H9 (cell line): ENCODE measurements around the gene KLHL33. TPM values are rescaled to one million over a fixed set of nuclear protein-coding genes. Genes with fewer than 3 reads are reported as not detected.

Experiments used
- DNase-seq: peaks from one replicate; pipeline ENCODE4 v3.0.0-alpha.2; 2017
- H2AFZ ChIP-seq: one replicate; pipeline ENCODE4 v1.6.1; 2013; ENCODE audit warnings: mild to moderate bottlenecking, low read length, control low read depth, moderate library complexity
- H2AK5ac ChIP-seq: 2 replicates; pipeline ENCODE4 v1.6.1; 2013; ENCODE audit warnings: low read length, control low read depth, mixed read lengths; ENCODE audit not compliant: insufficient read length
- H2BK120ac ChIP-seq: one replicate; pipeline ENCODE4 v1.6.1; 2013; ENCODE audit warnings: low read depth, mild to moderate bottlenecking, low read length, control low read depth, inconsistent platforms; ENCODE audit not compliant: poor library complexity, severe bottlenecking
- H2BK12ac ChIP-seq: 2 replicates; pipeline ENCODE4 v1.6.1; 2013; ENCODE audit warnings: low read length, control low read depth, mixed read lengths, low read depth; ENCODE audit not compliant: insufficient read length
- H2BK15ac ChIP-seq: 2 replicates; pipeline ENCODE4 v1.6.1; 2013; ENCODE audit warnings: low read depth, low read length, control low read depth
- H2BK20ac ChIP-seq: one replicate; pipeline ENCODE4 v1.6.1; 2013; ENCODE audit warnings: low read depth, mild to moderate bottlenecking, low read length, control low read depth, inconsistent platforms; ENCODE audit not compliant: poor library complexity, severe bottlenecking
- H2BK5ac ChIP-seq: 2 replicates; pipeline ENCODE4 v1.6.1; 2013; ENCODE audit warnings: low read length, control low read depth, mixed read lengths; ENCODE audit not compliant: insufficient read length
- H3K14ac ChIP-seq: 2 replicates; pipeline ENCODE4 v1.6.1; 2013; ENCODE audit warnings: low read length, control low read depth; ENCODE audit not compliant: insufficient read depth
- H3K18ac ChIP-seq: 2 replicates; pipeline ENCODE4 v1.6.1; 2013; ENCODE audit warnings: low read depth, mild to moderate bottlenecking, mixed read lengths, low read length, control low read depth; ENCODE audit not compliant: insufficient read length
- H3K23ac ChIP-seq: 2 replicates; pipeline ENCODE4 v1.6.1; 2013; ENCODE audit warnings: low read length, control low read depth, mixed read lengths, low read depth; ENCODE audit not compliant: insufficient read length
- H3K23me2 ChIP-seq: 2 replicates; pipeline ENCODE4 v1.6.1; 2013; ENCODE audit warnings: low read depth, mild to moderate bottlenecking, mixed read lengths, low read length, control low read depth; ENCODE audit not compliant: insufficient read length, poor library complexity, severe bottlenecking
- H3K27ac ChIP-seq: 2 replicates; pipeline ENCODE4 v1.5.1; 2013; ENCODE audit warnings: low read length, control low read depth, mixed read lengths, low read depth; ENCODE audit not compliant: insufficient read length
- H3K27me3 ChIP-seq: 2 replicates; pipeline ENCODE4 v1.6.1; 2013; ENCODE audit warnings: low read length, control low read depth, inconsistent platforms; ENCODE audit not compliant: insufficient read depth
- H3K4ac ChIP-seq: 2 replicates; pipeline ENCODE4 v1.6.1; 2013; ENCODE audit warnings: low read depth, mild to moderate bottlenecking, control low read depth, inconsistent platforms, low read length, moderate library complexity
- H3K4me1 ChIP-seq: 2 replicates; pipeline ENCODE4 v1.6.1; 2013; ENCODE audit warnings: low read length, control low read depth, inconsistent platforms; ENCODE audit not compliant: insufficient read depth
- H3K4me2 ChIP-seq: 2 replicates; pipeline ENCODE4 v1.6.1; 2013; ENCODE audit warnings: low read length, control low read depth, mixed read lengths; ENCODE audit not compliant: insufficient read length, insufficient read depth
- H3K56ac ChIP-seq: 2 replicates; pipeline ENCODE4 v1.6.1; 2013; ENCODE audit warnings: low read depth, mild to moderate bottlenecking, mixed read lengths, low read length, control low read depth; ENCODE audit not compliant: insufficient read length
- H3K79me1 ChIP-seq: 2 replicates; pipeline ENCODE4 v1.6.1; 2013; ENCODE audit warnings: low read depth, mild to moderate bottlenecking, moderate library complexity, low read length, control low read depth, inconsistent platforms; ENCODE audit not compliant: insufficient read depth, poor library complexity, severe bottlenecking
- H3K79me2 ChIP-seq: 2 replicates; pipeline ENCODE4 v1.6.1; 2013; ENCODE audit warnings: low read length, control low read depth, inconsistent platforms; ENCODE audit not compliant: insufficient read depth
- H3K9ac ChIP-seq: 2 replicates; pipeline ENCODE4 v1.6.1; 2013; ENCODE audit warnings: low read length, control low read depth, mixed read lengths; ENCODE audit not compliant: insufficient read length; ENCODE audit errors: extremely low read depth
- H3K9me3 ChIP-seq: one replicate; pipeline ENCODE4 v1.6.1; 2013; ENCODE audit warnings: low read depth, low read length, inconsistent platforms; ENCODE audit not compliant: control insufficient read depth
- H3T11ph ChIP-seq: one replicate; pipeline ENCODE4 v1.6.1; 2013; ENCODE audit warnings: mild to moderate bottlenecking, low read length, control low read depth, inconsistent platforms
- H4K20me1 ChIP-seq: one replicate; pipeline ENCODE4 v1.6.1; 2013; ENCODE audit not compliant: control insufficient read depth, insufficient read length, insufficient read depth
- H4K5ac ChIP-seq: 2 replicates; pipeline ENCODE4 v1.6.1; 2013; ENCODE audit warnings: low read depth, mild to moderate bottlenecking, mixed read lengths, low read length, control low read depth; ENCODE audit not compliant: insufficient read length
- H4K8ac ChIP-seq: replicated peaks from 2 replicates; pipeline ENCODE4 v1.6.1; 2013; ENCODE audit warnings: low read length, control low read depth, mixed read lengths, low read depth; ENCODE audit not compliant: insufficient read length
- H4K91ac ChIP-seq: 2 replicates; pipeline ENCODE4 v1.6.1; 2013; ENCODE audit warnings: low read depth, mild to moderate bottlenecking, moderate library complexity, mixed read lengths, low read length, control low read depth; ENCODE audit not compliant: insufficient read length
- H3K27ac Mint-ChIP-seq, 3 experiments: 2 replicates in 2 of 3; 3 replicates in 1 of 3; pipeline ENCODE4 v1.8.0; 2020 to 2021; ENCODE audit warnings: mixed read lengths in 3 of 3, mild to moderate bottlenecking in 1 of 3, moderate library complexity in 1 of 3
- H3K27me3 Mint-ChIP-seq: 2 replicates; pipeline ENCODE4 v1.8.0; 2021; ENCODE audit warnings: low read depth, mild to moderate bottlenecking, moderate library complexity, mixed read lengths
- H3K36me3 Mint-ChIP-seq, 3 experiments: 2 replicates in 2 of 3; 3 replicates in 1 of 3; pipeline ENCODE4 v1.8.0; 2020 to 2021; ENCODE audit warnings: low read depth in 3 of 3, mixed read lengths in 3 of 3; ENCODE audit not compliant: insufficient read depth in 1 of 3
- H3K4me1 Mint-ChIP-seq, 2 experiments: 2 replicates each; pipeline ENCODE4 v1.8.0; 2020; ENCODE audit warnings: mixed read lengths in 2 of 2
- H3K4me3 Mint-ChIP-seq, 2 experiments: 2 replicates in 1 of 2; 3 replicates in 1 of 2; pipeline ENCODE4 v1.8.0; 2020 to 2021; ENCODE audit warnings: mild to moderate bottlenecking in 2 of 2, mixed read lengths in 2 of 2, moderate library complexity in 1 of 2
- H3K9me3 Mint-ChIP-seq, 2 experiments: 2 replicates in 1 of 2; 3 replicates in 1 of 2; pipeline ENCODE4 v1.8.0; 2020; ENCODE audit warnings: mild to moderate bottlenecking in 2 of 2, mixed read lengths in 2 of 2, moderate library complexity in 1 of 2
- WGBS: extraction: QIAGEN DNeasy Blood & Tissue Kit; methylation state at CpG from one replicate; pipeline ENCODE4 v1.1.7; 2013; ENCODE audit warnings: missing lambda C conversion rate, low lambda C conversion rate, mixed read lengths; ENCODE audit not compliant: insufficient read length; ENCODE audit errors: extremely low coverage; 5-methylcytosine and 5-hydroxymethylcytosine counted together
- total RNA-seq: library from RNA; stranded (reverse); gene quantifications from 2 replicates; pipeline ENCODE4 v1.2.1, GENCODE V29; 2021
- TF ChIP-seq, protein P1 (sequence below): fragments of 200-600 bp; sonication (generic); conservative IDR thresholded peaks from 3 replicates; pipeline ENCODE4 v1.8.0; 2021; ENCODE audit warnings: antibody characterized with exemption, mild to moderate bottlenecking

Gene KLHL33
- total RNA-seq, 1 experiment from 2014 or later: 0.04 TPM

DNA sequence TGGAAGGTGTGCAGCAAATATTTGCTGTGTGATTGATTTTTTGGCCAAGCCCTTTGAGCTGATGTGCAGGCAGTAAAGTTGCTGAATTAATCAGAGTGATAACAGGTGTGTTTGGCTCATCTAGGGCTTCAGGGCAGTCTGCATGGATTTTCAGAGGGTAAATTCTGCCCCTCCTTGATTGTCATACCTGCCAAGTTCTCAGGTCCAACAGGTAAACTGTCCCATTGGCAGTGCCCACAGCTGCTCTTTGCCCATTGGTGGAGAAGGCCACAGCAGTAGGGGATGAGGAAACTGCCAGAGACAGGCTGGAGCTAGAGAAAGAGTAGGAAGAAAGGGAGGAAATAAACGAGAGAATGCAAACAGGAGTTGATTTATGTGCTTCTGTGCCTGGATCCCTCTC is 56.2 kb downstream of the KLHL33 start:
- no peaks in the 10 kb centered on the region for H3K27me3 ChIP-seq
- Mint-ChIP-seq H3K4me3 (no peak overlapping the region), H3K27ac (no peak overlapping the region; a peak in 1 of 7 replicates), H3K9me3 (no peaks in the 10 kb centered on the region; a peak in 1 of 5 replicates), H3K36me3 (peaks cover 31 to 78% (median 66%) of the 10 kb centered on the region in 3 experiments; a peak in 6 of 7 replicates), H3K4me1 (no peaks in the 10 kb centered on the region), H3K27me3 (no peaks in the 10 kb centered on the region)
- no peak overlapping the region for H2BK5ac ChIP-seq
- H2BK12ac ChIP-seq: no peak overlapping the region
- no peak for DNase-seq
- H3K79me1 ChIP-seq: no peaks in the 10 kb centered on the region
- H3K27ac ChIP-seq: no peak overlapping the region
- H3K23ac ChIP-seq: no peak overlapping the region
- no peak overlapping the region for H3K14ac ChIP-seq
- no peak overlapping the region for H3K56ac ChIP-seq
- H4K8ac ChIP-seq: no peak overlapping the region
- H4K5ac ChIP-seq: no peak overlapping the region
- H3K4me2 ChIP-seq: no peak overlapping the region
- no peak overlapping the region for H2BK120ac ChIP-seq
- H2AFZ ChIP-seq: no peak overlapping the region
- H2AK5ac ChIP-seq: no peak overlapping the region
- no peak overlapping the region for H3K9ac ChIP-seq
- no peak overlapping the region for H3K18ac ChIP-seq
- H2BK20ac ChIP-seq: no peak overlapping the region
- H3K23me2 ChIP-seq: no peaks in the 10 kb centered on the region
- no peaks in the 10 kb centered on the region for H4K20me1 ChIP-seq
- WGBS: no CpG with 5 or more reads among the region's 1 CpG
- H2BK15ac ChIP-seq: no peak overlapping the region
- no peaks in the 10 kb centered on the region for H3K4me1 ChIP-seq
- no peak overlapping the region for H3T11ph ChIP-seq
- H3K79me2 ChIP-seq: no peaks in the 10 kb centered on the region
- H3K4ac ChIP-seq: no peak overlapping the region
- H4K91ac ChIP-seq: no peak overlapping the region
- no peaks in the 10 kb centered on the region for H3K9me3 ChIP-seq
- TF ChIP-seq, protein P1, sequence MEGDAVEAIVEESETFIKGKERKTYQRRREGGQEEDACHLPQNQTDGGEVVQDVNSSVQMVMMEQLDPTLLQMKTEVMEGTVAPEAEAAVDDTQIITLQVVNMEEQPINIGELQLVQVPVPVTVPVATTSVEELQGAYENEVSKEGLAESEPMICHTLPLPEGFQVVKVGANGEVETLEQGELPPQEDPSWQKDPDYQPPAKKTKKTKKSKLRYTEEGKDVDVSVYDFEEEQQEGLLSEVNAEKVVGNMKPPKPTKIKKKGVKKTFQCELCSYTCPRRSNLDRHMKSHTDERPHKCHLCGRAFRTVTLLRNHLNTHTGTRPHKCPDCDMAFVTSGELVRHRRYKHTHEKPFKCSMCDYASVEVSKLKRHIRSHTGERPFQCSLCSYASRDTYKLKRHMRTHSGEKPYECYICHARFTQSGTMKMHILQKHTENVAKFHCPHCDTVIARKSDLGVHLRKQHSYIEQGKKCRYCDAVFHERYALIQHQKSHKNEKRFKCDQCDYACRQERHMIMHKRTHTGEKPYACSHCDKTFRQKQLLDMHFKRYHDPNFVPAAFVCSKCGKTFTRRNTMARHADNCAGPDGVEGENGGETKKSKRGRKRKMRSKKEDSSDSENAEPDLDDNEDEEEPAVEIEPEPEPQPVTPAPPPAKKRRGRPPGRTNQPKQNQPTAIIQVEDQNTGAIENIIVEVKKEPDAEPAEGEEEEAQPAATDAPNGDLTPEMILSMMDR: no peak
